HG02870 (cell line): ENCODE measurements around the gene RRP36.
"Not testable (repeated sequence)": the region's sequence is repeated elsewhere in the genome, so short reads cannot be mapped to it uniquely, and the experiment has no call there.

Experiments
- ATAC-seq: cut with Tn5 transposase; IDR thresholded peaks from one replicate; pipeline ENCODE4 v1.9.1; 2021; ENCODE audit warnings: mild to moderate bottlenecking, moderate library complexity; ENCODE audit not compliant: unreplicated experiment

RRP36 gene

GRCh38 chr6:43036712-43037111 lies 15.3 kb downstream of the RRP36 start:
- ATAC-seq = no peak

DNA sequence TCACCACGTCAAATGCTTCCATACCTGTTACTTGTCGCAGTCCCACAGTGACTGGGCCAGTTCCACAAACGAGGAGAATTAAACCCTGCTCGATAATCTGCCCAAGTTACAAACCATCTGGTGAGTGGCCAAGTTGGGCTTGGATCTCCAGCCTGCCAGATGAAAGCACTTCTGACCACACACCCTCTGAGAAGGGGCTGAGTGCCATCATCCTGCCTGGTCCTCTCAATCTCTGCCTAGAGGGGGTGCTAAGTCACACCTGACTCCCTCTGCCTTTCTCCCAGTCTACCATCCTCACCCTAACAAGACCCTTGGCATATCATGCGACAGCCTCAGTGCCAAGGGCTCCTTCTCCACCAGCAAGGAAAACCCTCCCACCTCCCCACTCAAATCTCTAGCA lies 15.8 kb downstream of the RRP36 start:
- no peak for ATAC-seq

DNA sequence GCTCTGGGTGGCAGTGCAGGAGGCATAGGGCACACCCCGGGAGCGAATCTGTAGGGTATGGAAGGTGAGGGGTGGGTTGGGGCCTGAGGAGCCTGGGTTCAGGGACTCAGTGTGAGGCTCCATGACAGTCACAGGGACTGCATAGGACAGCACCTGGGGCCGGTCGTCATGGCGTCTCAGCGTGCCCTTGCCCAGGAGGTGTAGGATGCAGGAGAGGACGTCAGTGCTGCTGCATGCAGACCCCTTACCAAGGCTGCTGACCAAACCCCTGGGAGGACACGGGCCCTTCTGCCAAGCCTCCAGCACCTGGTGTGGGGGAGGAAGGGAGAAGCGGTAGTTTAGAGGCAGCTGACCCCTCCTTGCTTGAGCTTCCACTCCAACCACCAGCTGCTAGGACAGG lies 16.3 kb downstream of the RRP36 start:
- ATAC-seq = no peak

- no peak for ATAC-seq
Measured at GRCh38 chr6:43038727-43039126, 17.3 kb downstream of the RRP36 start.

DNA sequence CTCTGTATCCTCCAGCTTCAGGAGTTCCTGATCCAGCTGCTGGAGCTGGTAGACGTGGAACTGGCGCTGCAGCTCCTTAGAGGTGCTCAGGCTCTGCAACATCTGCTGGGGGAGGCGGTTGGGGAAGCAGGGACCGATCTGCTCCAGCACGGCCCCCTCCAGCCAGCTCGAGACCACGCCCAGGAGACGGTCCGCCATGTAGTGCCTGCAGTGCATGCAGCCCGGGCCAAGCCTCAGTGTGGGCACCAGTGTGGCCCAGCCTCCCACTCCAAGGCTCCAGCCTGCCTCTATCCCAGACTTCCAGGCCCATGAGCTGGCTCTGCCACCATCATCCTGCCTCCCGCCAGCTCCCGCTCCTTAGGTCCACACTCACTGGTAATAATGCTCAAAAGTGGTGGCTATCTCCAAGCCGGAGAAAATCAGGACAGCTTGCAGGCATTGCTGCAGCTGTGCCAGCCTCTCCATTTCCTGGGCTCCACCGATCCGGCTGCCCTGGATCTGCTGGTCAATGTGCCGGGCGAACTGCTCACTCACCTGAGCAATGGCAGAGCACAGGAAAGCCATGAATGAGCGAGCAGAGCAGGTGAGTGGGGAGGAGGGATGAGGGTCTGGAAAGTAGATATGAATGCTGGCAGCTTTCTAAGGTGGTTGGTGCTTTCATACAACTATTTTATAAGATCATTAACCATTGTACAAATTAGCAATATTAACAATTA lies 19.3 kb downstream of the RRP36 start:
- no peak for ATAC-seq

- not testable (repeated sequence) for ATAC-seq
Measured at GRCh38 chr6:43041475-43041874, 20.1 kb downstream of the RRP36 start.

DNA sequence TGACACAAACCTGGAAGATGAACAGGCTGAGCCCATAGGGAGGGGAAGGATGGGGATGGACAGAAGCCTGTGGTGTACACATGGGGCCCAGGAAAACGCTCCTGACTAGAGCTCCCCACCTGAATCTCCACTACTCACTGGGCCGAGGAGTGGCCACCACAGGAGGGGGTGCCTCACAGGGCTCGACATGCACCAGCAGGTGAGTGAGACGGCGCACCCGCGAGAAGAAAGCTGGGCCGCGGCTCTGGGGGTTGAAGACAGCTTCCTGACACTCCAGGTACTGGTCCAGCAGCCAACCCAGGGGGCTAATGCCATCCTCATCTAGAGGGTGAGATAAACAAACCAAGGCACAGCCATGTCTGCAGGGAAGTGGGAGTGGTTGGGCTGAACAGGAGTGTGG lies 21.9 kb downstream of the RRP36 start:
- no peak for ATAC-seq

- no peak for ATAC-seq
Measured at GRCh38 chr6:43045371-43045930, 24.0 kb downstream of the RRP36 start.

GRCh38 chr6:43047998-43048397 lies 26.6 kb downstream of the RRP36 start:
- ATAC-seq = no peak

GRCh38 chr6:43050981-43051380 lies 29.6 kb downstream of the RRP36 start:
- no peak for ATAC-seq

DNA sequence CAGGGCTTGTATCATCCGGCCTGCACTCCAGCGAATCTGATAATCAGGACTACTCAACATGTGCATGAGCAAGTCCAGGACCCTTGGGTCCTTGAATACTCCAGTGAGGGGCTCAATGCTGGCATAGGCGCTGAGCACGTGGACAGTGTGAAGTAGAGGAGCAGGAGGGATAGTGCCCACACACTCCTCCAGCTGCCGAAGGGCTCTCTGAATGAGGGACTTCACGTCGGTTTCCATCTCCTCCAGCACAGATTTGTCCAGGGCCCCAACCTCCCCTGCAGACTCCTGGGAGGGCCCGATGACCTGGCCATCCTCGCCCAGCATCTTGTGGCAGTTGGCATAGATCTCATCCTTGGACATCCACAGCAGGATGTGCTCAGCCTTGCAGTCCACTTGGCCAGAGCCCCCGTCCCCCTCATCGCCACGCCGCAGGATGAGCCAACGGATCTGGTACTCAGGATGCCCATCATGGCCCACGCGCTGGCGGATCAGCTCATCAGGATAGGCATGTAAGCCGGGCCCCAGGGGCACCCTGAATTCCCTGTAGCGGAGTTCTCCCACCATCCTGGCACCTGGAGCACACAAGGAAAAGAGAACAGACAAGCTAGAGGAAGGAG lies 30.9 kb downstream of the RRP36 start:
- ATAC-seq = no peak

GRCh38 chr6:43052842-43053544 lies 31.6 kb downstream of the RRP36 start:
- peak; percentile 23 for ATAC-seq

- peak; percentile 81 for ATAC-seq
Measured at GRCh38 chr6:43053545-43054205, 32.3 kb downstream of the RRP36 start, which contains the start of gene CUL7. CUL7 (minus strand) TSS chr6:43053851; CDS start chr6:43052788, 1,063 bp downstream.

- no peak for ATAC-seq
Measured at GRCh38 chr6:43054206-43054943, 33.0 kb downstream of the RRP36 start.

GRCh38 chr6:43055966-43056365 lies 34.5 kb downstream of the RRP36 start:
- no peak for ATAC-seq

DNA sequence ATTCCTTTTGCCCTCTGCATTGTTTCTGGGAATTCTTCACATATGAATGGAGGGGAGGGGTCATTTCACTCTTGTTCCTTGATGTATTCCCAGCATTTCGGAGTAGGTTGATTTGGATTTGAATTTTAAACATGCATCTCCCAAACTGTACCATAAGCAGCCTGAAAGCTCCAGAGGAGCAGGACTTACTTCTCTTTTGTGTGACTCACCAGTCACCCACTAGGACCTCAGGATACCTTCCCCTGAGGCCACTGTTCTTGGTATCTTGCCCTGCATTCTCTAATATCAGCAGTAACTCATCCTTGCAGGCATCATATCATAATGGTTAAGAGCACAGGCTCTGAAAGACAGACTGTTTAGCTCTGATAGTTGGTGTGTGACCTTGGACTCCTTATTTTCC lies 37.1 kb downstream of the RRP36 start:
- no peak for ATAC-seq

DNA sequence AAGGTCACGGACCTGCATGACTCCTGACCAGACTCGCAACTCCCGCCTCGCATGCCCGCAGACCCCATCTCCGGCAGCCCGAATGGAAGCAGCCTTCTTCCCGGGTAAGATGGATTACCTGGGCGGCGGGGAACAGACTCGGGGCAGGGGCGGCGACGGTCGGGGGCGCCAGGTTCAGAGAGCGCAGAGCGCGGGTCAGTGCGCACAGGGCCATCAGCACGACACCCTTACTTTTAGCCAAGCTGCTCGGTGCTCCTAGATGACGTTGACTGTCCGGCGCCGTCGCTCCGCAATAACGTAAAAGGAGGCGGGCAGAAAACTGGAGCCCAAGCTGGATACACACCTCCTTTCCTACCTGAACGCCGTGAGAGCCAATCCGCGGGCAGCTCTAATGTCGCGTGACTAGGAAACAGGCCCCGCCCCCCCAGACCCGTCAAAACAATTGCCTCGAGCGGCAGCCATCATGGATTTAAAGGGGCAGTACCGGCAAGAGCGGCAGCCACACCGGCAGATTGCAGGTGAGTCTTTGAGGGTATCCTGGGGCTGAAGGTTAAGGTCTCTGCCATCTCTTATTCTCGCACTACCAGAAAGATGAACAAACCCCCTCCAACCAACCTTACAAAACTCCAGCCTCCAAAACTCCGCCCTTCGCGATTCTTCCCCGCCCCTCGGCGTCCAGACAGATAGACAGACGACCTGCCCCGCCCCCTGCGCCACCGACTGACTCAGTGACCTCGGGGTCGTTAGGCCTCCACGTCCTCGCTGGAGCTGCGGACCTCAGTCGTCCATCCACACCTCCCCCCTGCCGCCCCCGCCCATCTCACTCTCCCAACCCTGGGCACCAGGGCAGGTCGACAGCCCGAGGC lies 38.0 kb downstream of the RRP36 start, which contains the start of the genes KLC4 and MRPL2:
Gene KLC4 (plus strand): TSS at position 464 of the 866 bp plus-strand sequence. CDS start 1,705 bp downstream, outside the sequence.
Gene MRPL2 (minus strand): TSS at position 267 of the 866 bp plus-strand sequence. CDS start 53 bp downstream, at position 214.
- peak; percentile 90 for ATAC-seq

DNA sequence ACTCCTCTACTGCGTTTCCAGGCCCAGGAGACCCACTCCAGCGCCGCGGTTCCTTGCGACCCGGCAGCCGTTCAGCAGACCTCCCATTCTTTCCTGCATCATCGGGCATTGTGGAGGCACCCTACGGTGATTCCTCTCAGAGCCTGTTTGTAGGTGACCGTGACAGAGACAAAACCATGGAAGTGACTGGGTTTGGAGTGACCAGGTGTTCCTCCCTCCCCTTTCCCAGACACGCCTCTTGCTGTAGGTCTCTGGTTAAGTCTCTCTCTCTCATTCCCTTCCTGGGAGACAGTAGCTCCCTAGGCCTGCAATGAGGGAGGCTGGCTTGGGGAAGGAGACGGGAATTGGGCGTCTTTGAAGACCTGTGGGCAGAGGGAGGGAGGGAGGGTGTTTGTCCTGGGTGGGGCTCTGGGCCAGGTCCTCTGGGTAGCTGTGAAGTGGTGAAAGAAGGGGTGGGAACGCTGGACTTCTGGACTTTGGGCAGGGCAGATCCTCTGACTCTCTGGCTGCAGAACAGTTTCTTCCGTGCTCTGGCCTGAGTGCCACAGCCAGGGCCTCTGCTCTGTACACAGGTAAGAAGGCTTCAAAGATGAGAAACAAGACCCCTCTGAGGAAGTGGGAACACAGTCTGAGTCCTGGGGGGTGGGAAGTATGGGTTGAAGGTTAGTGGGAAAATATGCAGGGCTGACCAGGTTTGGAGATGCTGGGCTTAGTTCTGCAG lies 38.8 kb downstream of the RRP36 start:
- ATAC-seq = no peak
